ENCODE measurements around the gene COX7A2L. TPM values are rescaled to one million over a fixed set of nuclear protein-coding genes. Genes with fewer than 3 reads are reported as not detected.

Gene COX7A2L
- total RNA-seq, 2 experiments from 2014 or later = 113 to 115 TPM

- Mint-ChIP-seq H3K36me3 (ENCODE audit: low read depth) (no peaks in the 10 kb centered on the region), H3K27me3 (no peaks in the 10 kb centered on the region), H3K4me3 (no peak overlapping the region), H3K27ac (no peak overlapping the region), H3K4me1 (ENCODE audit: low read depth) (peaks cover 16% of the 10 kb centered on the region), H3K9me3 (no peaks in the 10 kb centered on the region)
- intact Hi-C loops (cut with micrococcal nuclease) = no loop called here
- ATAC-seq = no peak
- no peak for TF ChIP-seq CTCF (IDR thresholded peaks at IDR 0.05)
- ChIA-PET POLR2A (interaction anchor here (0.6 kb wide), 1 partner anchor 20 kb away, joined by 3 read pairs; no protein-coding TSS in a partner anchor), CTCF (no interaction called here)
- no peak for DNase-seq
Observed at GRCh38 chr2:42366411-42366810, 5.4 kb upstream of the COX7A2L start.

GRCh38 chr2:42364658-42365057 is 3.6 kb upstream of the COX7A2L start:
- Mint-ChIP-seq H3K27me3 (no peaks in the 10 kb centered on the region), H3K4me1 (ENCODE audit: low read depth) (peaks cover 18% of the 10 kb centered on the region), H3K36me3 (ENCODE audit: low read depth) (no peaks in the 10 kb centered on the region), H3K4me3 (no peak overlapping the region), H3K27ac (no peak overlapping the region), H3K9me3 (no peaks in the 10 kb centered on the region)
- ATAC-seq = no peak
- ChIA-PET POLR2A (no interaction called here), CTCF (interaction anchor here (1.1 kb wide), 1 partner anchor 36 kb away, joined by 3 read pairs; no protein-coding TSS in a partner anchor)
- DNase-seq = no peak
- TF ChIP-seq CTCF (IDR thresholded peaks at IDR 0.05) = no peak
- intact Hi-C loops (cut with micrococcal nuclease) = loop anchor here (5.0 kb wide), 1 partner anchor 267 kb away; no protein-coding TSS in a partner anchor

- Mint-ChIP-seq H3K36me3 (ENCODE audit: low read depth) (peaks cover 2% of the 10 kb centered on the region), H3K9me3 (no peaks in the 10 kb centered on the region), H3K27ac (no peak overlapping the region), H3K27me3 (no peaks in the 10 kb centered on the region), H3K4me3 (no peak overlapping the region), H3K4me1 (ENCODE audit: low read depth) (peaks cover 30% of the 10 kb centered on the region)
- ChIA-PET POLR2A (no interaction called here), CTCF (no interaction called here)
- DNase-seq (no peak), ATAC-seq (no peak)
- TF ChIP-seq CTCF (IDR thresholded peaks at IDR 0.05) = no peak
- intact Hi-C loops (cut with micrococcal nuclease) = loop anchor here (5.0 kb wide), 1 partner anchor 266 kb away; no protein-coding TSS in a partner anchor
Observed at GRCh38 chr2:42363413-42363812, 2.4 kb upstream of the COX7A2L start.

GRCh38 chr2:42361728-42362283 is 789 bp upstream of the COX7A2L start:
- peaks cover 40% of the 10 kb centered on the region for H3K4me1 Mint-ChIP-seq (ENCODE audit: low read depth)
- H3K9me3 Mint-ChIP-seq = no peaks in the 10 kb centered on the region
- ChIA-PET CTCF (interaction anchor here (1.0 to 1.3 kb wide), 4 partner anchors 25 to 268 kb away, joined by 3 to 4 read pairs (median 4); no protein-coding TSS in a partner anchor), POLR2A (interaction anchor here (0.6 to 1.7 kb wide), 5 partner anchors 10 to 449 kb away, joined by 3 to 5 read pairs (median 3); partner anchors contain the start of gene KCNG3)
- intact Hi-C loops (cut with micrococcal nuclease) = loop anchor here (5.0 kb wide), 1 partner anchor 265 kb away; no protein-coding TSS in a partner anchor
- ATAC-seq (peak; percentile 3), DNase-seq (no peak)
- peaks cover 9% of the 10 kb centered on the region for H3K36me3 Mint-ChIP-seq (ENCODE audit: low read depth)
- no peak for TF ChIP-seq CTCF (IDR thresholded peaks at IDR 0.05)
- H3K27ac Mint-ChIP-seq = peak overlapping the region; percentile 99
- peak overlapping the region; percentile 89 for H3K4me3 Mint-ChIP-seq
- no peaks in the 10 kb centered on the region for H3K27me3 Mint-ChIP-seq

- peaks cover 14% of the 10 kb centered on the region for H3K36me3 Mint-ChIP-seq (ENCODE audit: low read depth)
- ChIA-PET POLR2A (interaction anchor here (1.0 to 1.7 kb wide), 3 partner anchors 8 to 17 kb away, joined by 3 to 4 read pairs (median 3); no protein-coding TSS in a partner anchor), CTCF (interaction anchor here (1.0 to 1.5 kb wide), 6 partner anchors 133 to 507 kb away, joined by 3 to 5 read pairs (median 3); partner anchors contain the start of gene KCNG3)
- no peaks in the 10 kb centered on the region for H3K9me3 Mint-ChIP-seq
- DNase-seq = peak; percentile 16
- peak overlapping the region; percentile 89 for H3K4me3 Mint-ChIP-seq
- intact Hi-C loops (cut with micrococcal nuclease) = loop anchor here (5.0 kb wide), 1 partner anchor 263 kb away; no protein-coding TSS in a partner anchor
- TF ChIP-seq CTCF (IDR thresholded peaks at IDR 0.05) = no peak
- H3K27ac Mint-ChIP-seq = peak overlapping the region; percentile 99
- peaks cover 48% of the 10 kb centered on the region for H3K4me1 Mint-ChIP-seq (ENCODE audit: low read depth)
- no peaks in the 10 kb centered on the region for H3K27me3 Mint-ChIP-seq
- no peak for ATAC-seq
Observed at GRCh38 chr2:42360493-42360889, 526 bp downstream of the COX7A2L start.

Measured in activated CD8-positive, alpha-beta T cell treated with anti-CD3 and anti-CD28 coated beads for 36 hours (primary cell).